GM19099 (cell line): ENCODE measurements around the gene DSG2.
A peak's percentile ranks its signal among the peaks of the same experiment; 100 is the strongest.

Experiments used
- POLR2A ChIP-seq: IDR thresholded peaks from 3 replicates; pipeline ENCODE4 v1.6.1; 2011; ENCODE audit warnings: low read depth; ENCODE audit not compliant: insufficient read length; ENCODE audit errors: extremely low read depth

The DSG2 gene

DNA sequence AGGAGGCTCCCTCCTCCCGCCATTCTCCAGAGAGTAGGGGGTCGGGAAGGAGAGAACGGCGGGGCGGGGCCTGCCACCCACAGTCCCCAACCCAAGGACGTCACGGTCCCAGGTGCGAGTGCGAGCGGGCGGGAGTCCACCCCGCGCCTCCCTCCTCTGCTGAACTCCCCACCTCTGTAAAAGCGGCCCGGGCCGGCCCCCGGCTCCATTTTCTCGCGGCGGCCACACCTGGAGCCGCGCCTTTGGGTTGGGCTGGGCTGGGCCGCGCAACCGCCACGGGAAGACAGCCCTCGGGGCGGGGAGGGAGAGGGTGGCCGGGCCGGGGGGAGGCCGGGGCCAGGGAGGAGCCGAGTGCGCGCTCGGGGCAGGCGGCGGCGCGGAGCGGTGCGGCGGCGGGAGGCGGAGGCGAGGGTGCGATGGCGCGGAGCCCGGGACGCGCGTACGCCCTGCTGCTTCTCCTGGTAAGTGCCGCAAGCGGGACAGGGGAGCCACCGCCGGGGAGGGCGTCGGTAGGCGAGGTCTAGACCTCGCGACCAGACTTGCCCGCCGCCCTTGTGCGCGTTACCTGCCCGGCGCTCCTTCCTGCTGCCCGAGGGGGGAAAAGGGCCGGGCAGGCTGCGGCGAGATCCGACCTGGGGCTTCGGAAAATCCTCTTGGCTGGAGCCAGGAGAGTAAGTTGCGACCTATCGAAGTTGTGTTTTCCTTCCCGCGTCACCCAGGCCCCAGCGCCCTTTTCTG, at the start of gene DSG2:
Gene DSG2 (plus strand): TSS at position 342 of the 738 bp plus-strand sequence. CDS start 75 bp downstream, at position 417.
- TF ChIP-seq POLR2A: peak; percentile 58

- no peak for TF ChIP-seq POLR2A
Measured at GRCh38 chr18:31450409-31450808, 47.6 kb upstream of the DSG2 start.

DNA sequence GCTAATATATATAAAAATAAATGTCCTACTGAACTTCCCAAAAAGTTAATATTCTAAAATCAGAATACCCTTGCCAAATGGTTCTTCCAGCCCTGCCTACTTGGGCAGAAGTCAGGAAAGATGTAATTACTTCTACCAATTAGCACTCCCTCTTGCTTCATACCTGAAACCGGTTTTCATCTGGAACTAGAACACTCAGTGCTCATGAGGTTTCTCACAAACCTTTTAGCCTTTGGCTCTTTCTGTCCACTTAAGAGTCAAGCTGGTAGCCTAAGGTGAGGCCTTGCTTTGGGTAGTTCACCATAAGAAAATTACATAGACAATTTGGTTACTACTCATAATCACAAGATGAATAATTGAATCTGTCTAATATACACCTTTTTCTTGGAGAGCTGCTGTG, 46.4 kb upstream of the DSG2 start:
- TF ChIP-seq POLR2A: no peak

- TF ChIP-seq POLR2A: no peak
Measured at GRCh38 chr18:31454066-31454708, 43.8 kb upstream of the DSG2 start.

- no peak for TF ChIP-seq POLR2A
Measured at GRCh38 chr18:31469629-31470028, 28.3 kb upstream of the DSG2 start.

GRCh38 chr18:31478688-31479087, 19.3 kb upstream of the DSG2 start:
- no peak for TF ChIP-seq POLR2A

DNA sequence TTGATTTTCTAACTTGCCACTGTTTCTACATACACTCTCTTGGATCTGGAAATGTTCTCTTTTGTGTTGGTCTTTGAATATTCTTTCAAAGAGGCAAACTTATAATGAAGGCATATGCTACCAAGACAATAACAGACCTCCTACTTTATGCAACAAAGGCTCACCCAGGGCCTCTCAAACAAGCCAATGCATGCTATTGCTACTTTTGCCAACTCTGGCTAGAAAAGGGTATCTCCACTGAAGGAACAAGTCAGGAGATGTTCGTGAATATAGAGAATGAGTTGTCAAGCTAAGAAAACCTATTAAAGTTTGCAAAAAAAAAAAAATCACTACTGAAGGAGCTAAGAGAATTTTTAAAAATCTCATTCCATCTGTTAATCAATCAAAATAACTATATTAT, 15.9 kb upstream of the DSG2 start:
- TF ChIP-seq POLR2A: no peak

- no peak for TF ChIP-seq POLR2A
Measured at GRCh38 chr18:31483396-31483795, 14.6 kb upstream of the DSG2 start.

DNA sequence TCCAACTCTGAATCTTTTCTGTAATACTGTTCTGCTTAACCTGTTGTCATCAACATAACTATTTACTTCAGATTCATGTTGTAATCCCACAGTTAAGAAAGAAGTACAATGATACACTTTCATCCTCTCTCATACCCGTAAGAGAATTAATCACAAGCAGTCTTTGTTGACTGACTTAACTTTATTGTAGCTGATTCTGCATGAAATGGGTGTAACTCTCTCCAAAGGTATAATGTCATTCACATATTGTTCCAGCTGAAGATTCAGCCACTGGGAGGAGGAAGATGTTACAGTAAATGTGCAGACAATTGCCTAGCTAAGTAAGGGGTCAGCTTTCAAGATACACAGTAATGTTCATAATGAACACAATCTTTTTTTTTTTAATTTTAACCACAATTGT, 13.5 kb upstream of the DSG2 start:
- no peak for TF ChIP-seq POLR2A

DNA sequence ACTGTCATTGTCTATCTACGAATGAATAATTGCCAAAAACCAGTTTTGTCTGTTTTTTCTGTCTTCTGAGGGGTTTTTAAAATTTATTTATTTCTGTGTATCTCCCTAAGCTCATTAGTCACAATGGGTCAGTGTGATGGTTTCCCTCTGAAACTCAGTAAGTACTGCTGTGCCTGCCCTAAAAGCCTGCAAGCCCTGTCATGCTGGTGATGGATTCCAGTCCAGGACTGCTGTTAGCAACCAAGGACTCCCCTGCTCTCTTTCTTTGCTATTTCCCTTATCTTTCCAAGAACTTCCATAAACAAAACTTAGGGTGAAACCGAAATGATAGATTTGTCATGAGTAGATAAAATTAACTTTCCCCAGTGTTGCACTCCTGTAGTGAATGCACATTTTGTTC, 11.8 kb upstream of the DSG2 start:
- no peak for TF ChIP-seq POLR2A

- TF ChIP-seq POLR2A: no peak
Measured at GRCh38 chr18:31487246-31488015, 10.5 kb upstream of the DSG2 start.

- no peak for TF ChIP-seq POLR2A
Measured at GRCh38 chr18:31489311-31489710, 8.7 kb upstream of the DSG2 start.

DNA sequence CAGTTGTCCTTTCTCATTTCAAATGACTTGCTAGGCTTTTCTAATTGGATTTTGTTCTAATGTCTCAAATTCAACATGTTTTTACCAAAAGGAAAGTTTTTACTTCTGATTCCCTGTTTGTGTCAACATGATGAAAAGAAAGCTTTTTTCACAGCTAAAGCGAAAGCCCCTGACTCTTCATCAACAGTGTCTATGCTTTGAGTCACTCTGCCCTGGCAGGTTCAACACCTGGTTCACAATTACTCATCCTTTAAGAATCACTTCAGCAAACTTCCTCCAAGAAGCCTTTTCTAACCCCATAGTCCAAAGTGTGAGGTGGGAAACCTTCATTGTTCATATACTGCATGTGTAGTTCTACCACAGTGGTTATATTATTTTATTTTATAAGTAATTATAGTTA, 7.6 kb upstream of the DSG2 start:
- no peak for TF ChIP-seq POLR2A

DNA sequence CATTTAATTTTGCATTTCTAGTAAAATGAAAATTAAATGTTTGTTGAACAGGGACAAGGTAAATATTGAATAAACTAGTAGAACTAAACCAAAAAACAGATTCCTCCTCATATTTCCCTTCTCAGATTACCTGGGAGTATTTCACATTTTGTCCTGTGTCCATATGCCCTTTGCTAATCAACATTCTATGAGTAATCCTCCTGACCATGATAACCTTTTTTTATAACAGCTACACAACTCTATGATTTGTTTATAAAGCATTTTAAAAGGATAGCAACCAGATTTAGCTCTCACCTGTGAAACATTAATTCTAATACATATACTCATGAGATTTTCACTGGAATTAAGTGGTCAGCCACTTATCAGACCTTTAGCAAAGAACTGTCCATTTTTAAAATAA, 7.1 kb upstream of the DSG2 start:
- no peak for TF ChIP-seq POLR2A

DNA sequence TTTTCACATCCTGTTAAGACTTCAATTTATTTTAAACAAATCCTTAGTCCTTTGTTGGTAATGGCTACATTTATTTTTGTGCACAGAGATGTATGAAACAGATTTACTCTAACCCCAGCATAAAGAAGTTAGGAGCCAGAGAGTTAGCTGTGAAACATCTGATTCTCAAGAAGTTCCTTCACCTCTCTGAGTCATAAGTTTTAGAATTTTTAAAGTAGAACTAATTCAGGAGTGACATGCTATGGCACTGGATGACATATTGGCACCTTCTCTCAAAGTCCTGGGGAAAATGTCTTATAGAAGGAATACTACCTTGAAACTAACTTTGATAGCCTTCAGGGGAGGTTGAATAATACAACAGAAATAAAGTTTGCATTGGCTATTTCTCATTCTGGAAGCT, 6.4 kb upstream of the DSG2 start:
- TF ChIP-seq POLR2A: no peak

GRCh38 chr18:31492671-31493070, 5.3 kb upstream of the DSG2 start:
- no peak for TF ChIP-seq POLR2A
